Activated naive CD4-positive, alpha-beta T cell treated with anti-CD3 and anti-CD28 coated beads, Interleukin-2, amount 10 ng/mL, durations not matched to agents 7 days and 5 days (primary cell): ENCODE measurements around the gene SRSF12.
"Not testable (repeated sequence)": the region's sequence is repeated elsewhere in the genome, so short reads cannot be mapped to it uniquely, and the experiment has no call there.

Experiments
- CTCF ChIA-PET: fragments of 350-600 bp; sonication (Branson Sonifier 250); formaldehyde crosslinking; loops from one replicate; lab custom pipeline; 2021; ENCODE audit warnings: antibody characterized with exemption; lab: Charles Lee
- DNase-seq: peaks from one replicate; pipeline ENCODE4 v3.0.0-alpha.2; 2020
- H3K27ac Mint-ChIP-seq: one replicate; pipeline ENCODE4 v1.8.0; 2021; ENCODE audit warnings: mild to moderate bottlenecking, moderate library complexity, mixed read lengths
- H3K27me3 Mint-ChIP-seq: one replicate; pipeline ENCODE4 v1.8.0; 2021; ENCODE audit warnings: mild to moderate bottlenecking, mixed read lengths
- H3K36me3 Mint-ChIP-seq: one replicate; pipeline ENCODE4 v1.8.0; 2021; ENCODE audit warnings: mixed read lengths
- H3K4me1 Mint-ChIP-seq: one replicate; pipeline ENCODE4 v1.8.0; 2021; ENCODE audit warnings: mixed read lengths
- H3K4me3 Mint-ChIP-seq: one replicate; pipeline ENCODE4 v1.8.0; 2021; ENCODE audit warnings: mild to moderate bottlenecking, moderate library complexity, mixed read lengths
- H3K9me3 Mint-ChIP-seq: one replicate; pipeline ENCODE4 v1.8.0; 2021; ENCODE audit warnings: mixed read lengths

The SRSF12 gene

GRCh38 chr6:89073840-89074239 lies 44.0 kb downstream of the SRSF12 start:
- no peak overlapping the region for H3K27ac Mint-ChIP-seq
- H3K4me1 Mint-ChIP-seq: peaks cover 16% of the 10 kb centered on the region
- CTCF ChIA-PET: interaction anchor here (1.5 kb wide), 1 partner anchor 62 kb away, joined by 4 read pairs; no protein-coding TSS in a partner anchor

GRCh38 chr6:89073014-89073620 lies 44.8 kb downstream of the SRSF12 start:
- CTCF ChIA-PET: interaction anchor here (1.2 to 1.7 kb wide), 2 partner anchors 14 to 159 kb away, joined by 3 to 4 read pairs; no protein-coding TSS in a partner anchor
- Mint-ChIP-seq H3K36me3 (peaks cover 1% of the 10 kb centered on the region), H3K9me3 (no peaks in the 10 kb centered on the region), H3K27me3 (peaks cover 11% of the 10 kb centered on the region), H3K4me1 (peaks cover 10% of the 10 kb centered on the region), H3K27ac (no peak overlapping the region), H3K4me3 (no peak overlapping the region)
- DNase-seq: no peak

More at GRCh38 chr6:89073840-89074239, 44.0 kb downstream of the SRSF12 start:
- Mint-ChIP-seq H3K36me3 (peaks cover 1% of the 10 kb centered on the region), H3K4me3 (no peak overlapping the region), H3K9me3 (no peaks in the 10 kb centered on the region), H3K27me3 (peaks cover 9% of the 10 kb centered on the region)
- no peak for DNase-seq

GRCh38 chr6:89071036-89071435 lies 46.8 kb downstream of the SRSF12 start:
- no peak for DNase-seq
- CTCF ChIA-PET: no interaction called here

GRCh38 chr6:89069536-89070163 lies 48.2 kb downstream of the SRSF12 start:
- no peak for DNase-seq
- H3K4me1 Mint-ChIP-seq: peaks cover 2% of the 10 kb centered on the region
- no peaks in the 10 kb centered on the region for H3K9me3 Mint-ChIP-seq
- no peak overlapping the region for H3K4me3 Mint-ChIP-seq
- peaks cover 28% of the 10 kb centered on the region for H3K27me3 Mint-ChIP-seq
- no peak overlapping the region for H3K27ac Mint-ChIP-seq
- CTCF ChIA-PET: no interaction called here
- H3K36me3 Mint-ChIP-seq: peaks cover 1% of the 10 kb centered on the region

More at GRCh38 chr6:89071036-89071435, 46.8 kb downstream of the SRSF12 start:
- H3K27me3 Mint-ChIP-seq: peaks cover 22% of the 10 kb centered on the region
- H3K36me3 Mint-ChIP-seq: peaks cover 1% of the 10 kb centered on the region
- H3K4me1 Mint-ChIP-seq: peaks cover 2% of the 10 kb centered on the region
- H3K9me3 Mint-ChIP-seq: no peaks in the 10 kb centered on the region
- H3K4me3 Mint-ChIP-seq: no peak overlapping the region
- H3K27ac Mint-ChIP-seq: no peak overlapping the region

GRCh38 chr6:89068695-89069094 lies 49.2 kb downstream of the SRSF12 start:
- H3K4me1 Mint-ChIP-seq: peaks cover 2% of the 10 kb centered on the region
- no peak overlapping the region for H3K4me3 Mint-ChIP-seq
- no peaks in the 10 kb centered on the region for H3K9me3 Mint-ChIP-seq
- DNase-seq: no peak
- H3K27me3 Mint-ChIP-seq: peaks cover 35% of the 10 kb centered on the region
- H3K36me3 Mint-ChIP-seq: peaks cover 1% of the 10 kb centered on the region
- no peak overlapping the region for H3K27ac Mint-ChIP-seq
- CTCF ChIA-PET: no interaction called here

GRCh38 chr6:89067796-89068195 lies 50.1 kb downstream of the SRSF12 start:
- Mint-ChIP-seq H3K4me3 (no peak overlapping the region), H3K27ac (no peak overlapping the region), H3K27me3 (peaks cover 35% of the 10 kb centered on the region), H3K36me3 (peaks cover 1% of the 10 kb centered on the region), H3K9me3 (no peaks in the 10 kb centered on the region), H3K4me1 (no peaks in the 10 kb centered on the region)
- DNase-seq: no peak
- CTCF ChIA-PET: no interaction called here

GRCh38 chr6:89066940-89067646 lies 50.8 kb downstream of the SRSF12 start:
- Mint-ChIP-seq H3K9me3 (no peaks in the 10 kb centered on the region), H3K4me1 (no peaks in the 10 kb centered on the region), H3K4me3 (no peak overlapping the region), H3K27me3 (peaks cover 35% of the 10 kb centered on the region), H3K36me3 (no peaks in the 10 kb centered on the region), H3K27ac (no peak overlapping the region)
- CTCF ChIA-PET: no interaction called here
- no peak for DNase-seq

GRCh38 chr6:89066121-89066520 lies 51.8 kb downstream of the SRSF12 start:
- CTCF ChIA-PET, H3K9me3 Mint-ChIP-seq, H3K4me1 Mint-ChIP-seq: not testable (repeated sequence)

GRCh38 chr6:89064931-89065330 lies 52.9 kb downstream of the SRSF12 start:
- H3K27ac Mint-ChIP-seq, H3K4me1 Mint-ChIP-seq, CTCF ChIA-PET, H3K9me3 Mint-ChIP-seq, H3K36me3 Mint-ChIP-seq, DNase-seq, H3K4me3 Mint-ChIP-seq: not testable (repeated sequence)
- H3K27me3 Mint-ChIP-seq: peaks cover 35% of the 10 kb centered on the region

More at GRCh38 chr6:89066121-89066520, 51.8 kb downstream of the SRSF12 start:
- H3K27me3 Mint-ChIP-seq: peaks cover 35% of the 10 kb centered on the region
- H3K27ac Mint-ChIP-seq, H3K36me3 Mint-ChIP-seq, DNase-seq, H3K4me3 Mint-ChIP-seq: not testable (repeated sequence)

- H3K36me3 Mint-ChIP-seq: no peaks in the 10 kb centered on the region
- CTCF ChIA-PET: no interaction called here
- no peak overlapping the region for H3K27ac Mint-ChIP-seq
- peaks cover 31% of the 10 kb centered on the region for H3K27me3 Mint-ChIP-seq
- DNase-seq: no peak
- H3K4me3 Mint-ChIP-seq: no peak overlapping the region
- H3K9me3 Mint-ChIP-seq: no peaks in the 10 kb centered on the region
- no peaks in the 10 kb centered on the region for H3K4me1 Mint-ChIP-seq
Observed at GRCh38 chr6:89063881-89064280, 54.0 kb downstream of the SRSF12 start.

GRCh38 chr6:89059227-89059626 lies 58.6 kb downstream of the SRSF12 start:
- CTCF ChIA-PET: interaction anchor here (0.7 to 0.8 kb wide), 2 partner anchors 9 to 13 kb away, joined by 3 read pairs; no protein-coding TSS in a partner anchor

GRCh38 chr6:89058627-89059026 lies 59.2 kb downstream of the SRSF12 start:
- CTCF ChIA-PET: interaction anchor here (0.8 kb wide), 1 partner anchor 14 kb away, joined by 3 read pairs; no protein-coding TSS in a partner anchor
- Mint-ChIP-seq H3K9me3 (peaks cover 9% of the 10 kb centered on the region), H3K36me3 (peaks cover 2% of the 10 kb centered on the region), H3K4me1 (no peaks in the 10 kb centered on the region), H3K4me3 (no peak overlapping the region), H3K27ac (no peak overlapping the region), H3K27me3 (peaks cover 13% of the 10 kb centered on the region)
- DNase-seq: no peak

More at GRCh38 chr6:89059227-89059626, 58.6 kb downstream of the SRSF12 start:
- Mint-ChIP-seq H3K27ac (no peak overlapping the region), H3K36me3 (no peaks in the 10 kb centered on the region), H3K4me1 (no peaks in the 10 kb centered on the region), H3K4me3 (no peak overlapping the region), H3K9me3 (peaks cover 5% of the 10 kb centered on the region), H3K27me3 (peaks cover 18% of the 10 kb centered on the region)
- DNase-seq: no peak

- Mint-ChIP-seq H3K27me3 (peaks cover 13% of the 10 kb centered on the region), H3K4me1 (no peaks in the 10 kb centered on the region), H3K9me3 (peaks cover 9% of the 10 kb centered on the region), H3K36me3 (peaks cover 2% of the 10 kb centered on the region), H3K4me3 (no peak overlapping the region), H3K27ac (no peak overlapping the region)
- no peak for DNase-seq
- CTCF ChIA-PET: no interaction called here
Observed at GRCh38 chr6:89057759-89058158, 60.1 kb downstream of the SRSF12 start.

GRCh38 chr6:89054208-89054607 lies 63.7 kb downstream of the SRSF12 start:
- Mint-ChIP-seq H3K9me3 (peaks cover 9% of the 10 kb centered on the region), H3K4me3 (no peak overlapping the region), H3K27ac (no peak overlapping the region), H3K36me3 (peaks cover 2% of the 10 kb centered on the region), H3K4me1 (peaks cover 23% of the 10 kb centered on the region), H3K27me3 (peaks cover 12% of the 10 kb centered on the region)
- no peak for DNase-seq
- CTCF ChIA-PET: no interaction called here
